ENCODE measurements around the gene MOCS1. TPM values are rescaled to one million over a fixed set of nuclear protein-coding genes. Genes with fewer than 3 reads are reported as not detected.

Gene MOCS1
- total and polyA plus RNA-seq, 2 donors (not counting 1 experiment from before 2014, with no cell fraction given) = 11.6 to 21.8 TPM

DNA sequence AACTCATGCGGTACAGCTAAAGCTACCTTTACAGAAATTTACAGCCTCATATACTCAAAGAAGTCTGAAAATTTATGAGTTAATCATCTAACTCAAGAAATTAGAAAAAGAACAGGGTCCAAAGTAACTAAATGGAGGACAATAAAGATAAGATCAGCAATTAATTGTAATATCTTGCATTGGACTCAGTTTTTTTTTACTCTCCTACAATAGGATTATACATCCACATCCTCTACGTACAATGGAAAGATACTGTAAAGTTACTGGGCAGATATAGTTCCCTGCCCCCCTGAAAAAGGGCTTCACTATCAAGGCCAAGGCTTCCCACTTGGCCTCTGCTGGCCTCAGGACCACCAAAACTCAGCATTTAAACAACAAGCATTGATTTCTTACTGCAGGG, 31.5 kb upstream of the MOCS1 start:
- H3K36me3 ChIP-seq (ENCODE audit: control insufficient read depth, insufficient read depth, low read length) = no peaks in the 10 kb centered on the region
- DNase-seq (ENCODE audit: low read depth in 2 of 2) = no peak
- no peaks in the 10 kb centered on the region for H4K20me1 ChIP-seq (ENCODE audit: control insufficient read depth, extremely low read depth, insufficient read depth, low read length)
- no peak overlapping the region for H3K27ac ChIP-seq (ENCODE audit: insufficient read depth, low read length)
- H3K27me3 ChIP-seq (ENCODE audit: control insufficient read depth, insufficient read depth, low read length) = no peaks in the 10 kb centered on the region
- no peak overlapping the region for H3K9ac ChIP-seq (ENCODE audit: insufficient read depth, low read length)
- H3K4me1 ChIP-seq (ENCODE audit: control insufficient read depth, extremely low read depth, insufficient read depth, low read length) = no peaks in the 10 kb centered on the region
- no peak for TF ChIP-seq CTCF (conservative IDR thresholded peaks at IDR 0.05 in 1 of 2, IDR thresholded peaks at IDR 0.05 in 1 of 2; ENCODE audit: low read depth in 1 of 2, low read length in 2 of 2)
- TF ChIP-seq EZH2 (IDR thresholded peaks at IDR 0.05; ENCODE audit: low read length, missing control alignments) = no peak
- no peak overlapping the region for H2AFZ ChIP-seq (ENCODE audit: low read length)
- H3K4me2 ChIP-seq (ENCODE audit: extremely low read depth, insufficient read depth, low read length) = no peak overlapping the region
- no peaks in the 10 kb centered on the region for H3K9me3 ChIP-seq (ENCODE audit: control insufficient read depth, insufficient read depth, low read depth, low read length)
- no peaks in the 10 kb centered on the region for H3K79me2 ChIP-seq (ENCODE audit: control insufficient read depth, insufficient read depth, low read length)
- H3K4me3 ChIP-seq (replicated peaks in 1 of 4; ENCODE audit: control extremely low read depth in 1 of 4, insufficient read depth in 1 of 4, low read depth in 3 of 4, low read length in 4 of 4) = no peak overlapping the region

GRCh38 chr6:39964530-39964929, 30.3 kb upstream of the MOCS1 start:
- Histone ChIP-seq H4K20me1 (ENCODE audit: control insufficient read depth, extremely low read depth, insufficient read depth, low read length) (no peaks in the 10 kb centered on the region), H3K4me1 (ENCODE audit: control insufficient read depth, extremely low read depth, insufficient read depth, low read length) (no peaks in the 10 kb centered on the region), H3K4me2 (ENCODE audit: extremely low read depth, insufficient read depth, low read length) (no peak overlapping the region), H3K4me3 (replicated peaks in 1 of 4; ENCODE audit: control extremely low read depth in 1 of 4, insufficient read depth in 1 of 4, low read depth in 3 of 4, low read length in 4 of 4) (no peak overlapping the region), H3K27ac (ENCODE audit: insufficient read depth, low read length) (no peak overlapping the region), H3K36me3 (ENCODE audit: control insufficient read depth, insufficient read depth, low read length) (no peaks in the 10 kb centered on the region), H3K79me2 (ENCODE audit: control insufficient read depth, insufficient read depth, low read length) (no peaks in the 10 kb centered on the region), H2AFZ (ENCODE audit: low read length) (no peak overlapping the region), H3K9ac (ENCODE audit: insufficient read depth, low read length) (no peak overlapping the region), H3K27me3 (ENCODE audit: control insufficient read depth, insufficient read depth, low read length) (no peaks in the 10 kb centered on the region), H3K9me3 (ENCODE audit: control insufficient read depth, insufficient read depth, low read depth, low read length) (no peaks in the 10 kb centered on the region)
- no peak for DNase-seq (ENCODE audit: low read depth in 2 of 2)
- TF ChIP-seq EZH2 (IDR thresholded peaks at IDR 0.05; ENCODE audit: low read length, missing control alignments) (no peak), CTCF (conservative IDR thresholded peaks at IDR 0.05 in 1 of 2, IDR thresholded peaks at IDR 0.05 in 1 of 2; ENCODE audit: low read depth in 1 of 2, low read length in 2 of 2) (no peak)

DNA sequence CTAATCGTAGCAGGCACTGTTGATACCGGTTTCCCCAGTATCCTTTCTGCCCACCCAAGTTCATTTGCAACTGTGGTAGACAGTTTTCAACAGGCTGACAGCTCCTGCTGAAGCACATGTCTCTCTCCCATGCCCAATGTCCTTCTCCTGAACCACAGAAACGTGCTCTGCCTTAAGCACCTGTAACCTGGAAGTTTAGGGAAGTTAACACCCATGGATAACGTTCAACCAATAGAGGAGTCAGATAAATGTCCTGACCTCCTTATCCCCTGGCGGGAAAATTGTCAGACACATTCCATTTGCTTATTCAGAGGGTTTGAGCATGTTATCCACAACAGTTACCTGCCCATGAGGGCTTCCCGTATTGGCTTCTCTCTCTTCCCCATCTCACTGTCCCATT, 29.8 kb upstream of the MOCS1 start:
- H3K9ac ChIP-seq (ENCODE audit: insufficient read depth, low read length) = no peak overlapping the region
- H3K9me3 ChIP-seq (ENCODE audit: control insufficient read depth, insufficient read depth, low read depth, low read length) = no peaks in the 10 kb centered on the region
- no peaks in the 10 kb centered on the region for H3K27me3 ChIP-seq (ENCODE audit: control insufficient read depth, insufficient read depth, low read length)
- no peaks in the 10 kb centered on the region for H3K79me2 ChIP-seq (ENCODE audit: control insufficient read depth, insufficient read depth, low read length)
- no peak for DNase-seq (ENCODE audit: low read depth in 2 of 2)
- no peak overlapping the region for H2AFZ ChIP-seq (ENCODE audit: low read length)
- no peaks in the 10 kb centered on the region for H3K4me1 ChIP-seq (ENCODE audit: control insufficient read depth, extremely low read depth, insufficient read depth, low read length)
- no peak overlapping the region for H3K4me3 ChIP-seq (replicated peaks in 1 of 4; ENCODE audit: control extremely low read depth in 1 of 4, insufficient read depth in 1 of 4, low read depth in 3 of 4, low read length in 4 of 4)
- no peaks in the 10 kb centered on the region for H4K20me1 ChIP-seq (ENCODE audit: control insufficient read depth, extremely low read depth, insufficient read depth, low read length)
- H3K4me2 ChIP-seq (ENCODE audit: extremely low read depth, insufficient read depth, low read length) = no peak overlapping the region
- H3K27ac ChIP-seq (ENCODE audit: insufficient read depth, low read length) = no peak overlapping the region
- no peaks in the 10 kb centered on the region for H3K36me3 ChIP-seq (ENCODE audit: control insufficient read depth, insufficient read depth, low read length)
- TF ChIP-seq EZH2 (IDR thresholded peaks at IDR 0.05; ENCODE audit: low read length, missing control alignments) = no peak
- TF ChIP-seq CTCF (conservative IDR thresholded peaks at IDR 0.05 in 1 of 2, IDR thresholded peaks at IDR 0.05 in 1 of 2; ENCODE audit: low read depth in 1 of 2, low read length in 2 of 2) = no peak
